Prostate gland (tissue), 2 donors: ENCODE data around the gene SPOP.

Source experiments
- CTCF ChIP-seq, 4 experiments: fragments of 200-600 bp in 2 of 4; fragments of 450-650 bp in 2 of 4; sonication (generic) in 2 of 4; IDR thresholded peaks; 1 replicate in 3 of 4; 2 replicates in 1 of 4; pipeline ENCODE4 v1.5.1; 2016 to 2019; ENCODE audit warnings: antibody characterized with exemption in 4 of 4, mild to moderate bottlenecking in 2 of 4, moderate library complexity in 2 of 4
- POLR2AphosphoS5 ChIP-seq: sonication (generic); formaldehyde crosslinking; IDR thresholded peaks from one replicate; pipeline ENCODE4 v1.6.1; 2017; ENCODE audit warnings: antibody characterized with exemption

GRCh38 chr17:49577963-49578362 lies 99.9 kb downstream of the SPOP start:
- no peak for TF ChIP-seq CTCF (IDR thresholded peaks at IDR 0.05)
- no peak for TF ChIP-seq POLR2AphosphoS5
